ENCODE data around the gene TRMT2B. TPM values are rescaled to one million over a fixed set of nuclear protein-coding genes. Genes with fewer than 3 reads are reported as not detected.
"Not testable (repeated sequence)": the region's sequence is repeated elsewhere in the genome, so short reads cannot be mapped to it uniquely, and the experiment has no call there.

Gene TRMT2B
- total RNA-seq, 1 donor from 2014 or later, result 20.5 TPM

- peaks cover 2% of the 10 kb centered on the region for H3K36me3 Mint-ChIP-seq (ENCODE audit: insufficient read depth)
- no peak overlapping the region for H3K27ac Mint-ChIP-seq
- H3K27me3 Mint-ChIP-seq, result no peaks in the 10 kb centered on the region
- no peaks in the 10 kb centered on the region for H3K4me1 Mint-ChIP-seq (ENCODE audit: low read depth)
- H3K4me3 Mint-ChIP-seq (ENCODE audit: low read depth), result no peak overlapping the region
- no peak for DNase-seq (ENCODE audit: low spot score, unreplicated experiment)
- peaks cover 7% of the 10 kb centered on the region for H3K9me3 Mint-ChIP-seq (ENCODE audit: low read depth)
- TF ChIP-seq, protein P1, sequence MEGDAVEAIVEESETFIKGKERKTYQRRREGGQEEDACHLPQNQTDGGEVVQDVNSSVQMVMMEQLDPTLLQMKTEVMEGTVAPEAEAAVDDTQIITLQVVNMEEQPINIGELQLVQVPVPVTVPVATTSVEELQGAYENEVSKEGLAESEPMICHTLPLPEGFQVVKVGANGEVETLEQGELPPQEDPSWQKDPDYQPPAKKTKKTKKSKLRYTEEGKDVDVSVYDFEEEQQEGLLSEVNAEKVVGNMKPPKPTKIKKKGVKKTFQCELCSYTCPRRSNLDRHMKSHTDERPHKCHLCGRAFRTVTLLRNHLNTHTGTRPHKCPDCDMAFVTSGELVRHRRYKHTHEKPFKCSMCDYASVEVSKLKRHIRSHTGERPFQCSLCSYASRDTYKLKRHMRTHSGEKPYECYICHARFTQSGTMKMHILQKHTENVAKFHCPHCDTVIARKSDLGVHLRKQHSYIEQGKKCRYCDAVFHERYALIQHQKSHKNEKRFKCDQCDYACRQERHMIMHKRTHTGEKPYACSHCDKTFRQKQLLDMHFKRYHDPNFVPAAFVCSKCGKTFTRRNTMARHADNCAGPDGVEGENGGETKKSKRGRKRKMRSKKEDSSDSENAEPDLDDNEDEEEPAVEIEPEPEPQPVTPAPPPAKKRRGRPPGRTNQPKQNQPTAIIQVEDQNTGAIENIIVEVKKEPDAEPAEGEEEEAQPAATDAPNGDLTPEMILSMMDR (IDR thresholded peaks at IDR 0.05; ENCODE audit: unreplicated experiment), result no peak
Measured at GRCh38 chrX:100995469-100995868, 56.4 kb downstream of the TRMT2B start.

DNA sequence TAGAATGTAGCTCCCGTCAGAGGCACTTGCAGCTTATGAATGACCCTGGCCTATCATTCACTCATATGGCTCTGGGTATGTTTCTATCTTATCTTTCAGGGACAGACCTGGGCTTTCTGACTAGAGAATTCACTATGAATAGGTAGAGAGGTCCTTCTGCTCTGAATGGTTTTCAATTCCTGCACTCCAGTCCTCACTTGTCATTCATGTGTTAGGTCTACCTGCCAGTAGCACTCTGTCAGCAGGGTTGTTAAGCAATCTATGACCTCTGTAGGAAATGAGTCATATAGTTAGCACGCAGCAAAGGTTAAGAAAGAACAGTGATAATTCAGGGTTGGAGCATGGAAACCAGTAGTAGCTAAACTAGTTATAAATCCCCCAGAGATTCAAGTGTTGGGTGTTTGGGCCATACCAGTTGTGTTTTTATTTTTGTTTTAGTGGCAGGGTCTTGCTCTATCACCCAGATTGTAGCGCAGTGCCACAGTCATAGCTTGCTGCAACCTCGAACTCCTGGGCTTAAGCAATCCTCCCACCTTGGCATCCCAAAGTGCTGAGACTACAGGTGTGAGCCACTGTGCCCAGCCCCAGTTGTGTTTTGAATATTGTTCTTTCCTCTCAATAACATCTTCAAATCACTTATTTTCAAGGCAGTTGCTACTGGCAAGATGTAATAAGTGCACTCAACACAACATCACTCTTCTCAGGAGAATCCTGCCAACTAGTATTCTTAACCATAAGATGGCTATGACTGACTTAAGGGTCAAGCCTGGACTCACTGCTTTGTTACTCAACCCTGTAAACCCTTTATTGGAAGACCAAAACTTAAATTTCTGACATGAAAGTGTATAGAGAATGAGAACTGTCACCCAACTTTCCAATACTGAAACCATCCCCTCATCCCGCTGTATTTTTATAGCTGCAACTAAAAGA lies 57.3 kb downstream of the TRMT2B start:
- Mint-ChIP-seq H3K27me3 (no peaks in the 10 kb centered on the region), H3K36me3 (ENCODE audit: insufficient read depth) (peaks cover 3% of the 10 kb centered on the region), H3K4me1 (ENCODE audit: low read depth) (no peaks in the 10 kb centered on the region), H3K4me3 (ENCODE audit: low read depth) (no peak overlapping the region), H3K27ac (no peak overlapping the region), H3K9me3 (ENCODE audit: low read depth) (peaks cover 10% of the 10 kb centered on the region)
- no peak for DNase-seq (ENCODE audit: low spot score, unreplicated experiment)
- TF ChIP-seq, protein P1 (IDR thresholded peaks at IDR 0.05; ENCODE audit: unreplicated experiment), result no peak

DNA sequence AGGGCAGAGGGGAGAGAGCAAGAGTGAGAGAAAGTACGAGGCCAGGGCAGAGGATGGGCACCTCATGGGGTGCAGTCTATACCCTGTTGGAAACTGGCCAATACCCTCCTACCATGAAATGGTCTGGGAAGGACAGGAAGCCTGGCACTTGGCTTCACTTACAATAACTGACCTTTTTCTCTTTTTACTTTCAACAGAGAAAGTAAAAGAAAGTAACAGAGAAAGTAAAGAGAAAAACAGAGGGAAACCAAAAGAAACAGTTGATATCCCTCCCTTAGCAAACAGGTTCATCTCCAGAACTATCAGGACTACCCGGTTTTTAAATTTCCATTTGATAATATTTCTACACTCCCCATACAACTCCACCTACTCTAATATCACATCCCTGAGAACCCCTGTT lies 61.8 kb downstream of the TRMT2B start:
- Mint-ChIP-seq H3K27ac (no peak overlapping the region), H3K4me1 (ENCODE audit: low read depth) (no peaks in the 10 kb centered on the region), H3K4me3 (ENCODE audit: low read depth) (no peak overlapping the region), H3K9me3 (ENCODE audit: low read depth) (peaks cover 15% of the 10 kb centered on the region), H3K36me3 (ENCODE audit: insufficient read depth) (peaks cover 4% of the 10 kb centered on the region), H3K27me3 (no peaks in the 10 kb centered on the region)
- TF ChIP-seq, protein P1 (IDR thresholded peaks at IDR 0.05; ENCODE audit: unreplicated experiment), result no peak
- no peak for DNase-seq (ENCODE audit: low spot score, unreplicated experiment)

DNA sequence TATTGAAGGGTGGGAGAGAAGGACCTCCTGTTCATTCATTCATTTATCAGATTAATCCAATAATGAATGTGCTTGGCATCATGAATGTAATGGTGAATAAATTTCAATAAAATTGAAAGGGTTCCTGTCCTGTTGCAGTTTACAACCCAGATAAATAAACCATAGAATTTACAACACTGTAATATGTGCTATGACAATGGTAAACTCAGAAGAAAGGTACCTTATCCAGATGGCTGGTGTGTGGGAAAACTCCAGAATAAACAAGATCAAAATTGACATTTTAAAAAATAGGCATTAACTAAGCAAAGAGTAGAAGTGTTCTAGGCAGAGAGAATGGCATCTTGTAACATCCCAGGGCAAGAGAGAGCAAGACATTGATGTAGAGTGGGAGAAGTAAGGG lies 67.1 kb downstream of the TRMT2B start:
- H3K4me3 Mint-ChIP-seq (ENCODE audit: low read depth), result no peak overlapping the region

DNA sequence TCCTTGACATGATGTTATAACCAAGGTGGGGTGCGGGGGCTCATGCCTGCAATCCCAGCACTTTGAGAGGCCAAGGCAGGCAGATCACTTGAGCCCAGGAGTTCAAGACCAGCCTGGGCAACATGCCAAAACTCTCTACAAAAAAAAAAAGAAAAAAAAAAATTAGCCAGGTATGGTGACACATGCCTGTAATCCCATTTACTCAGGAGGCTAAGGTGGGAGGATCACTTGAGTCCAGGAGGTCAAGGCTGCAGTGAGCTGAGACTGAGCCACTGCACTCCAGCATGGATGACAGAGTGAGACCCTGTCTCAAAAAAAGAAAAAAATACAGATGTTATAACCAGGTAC lies 70.4 kb downstream of the TRMT2B start:
- not testable (repeated sequence) for H3K36me3 Mint-ChIP-seq (ENCODE audit: insufficient read depth); DNase-seq (ENCODE audit: low spot score, unreplicated experiment); H3K27me3 Mint-ChIP-seq; H3K4me1 Mint-ChIP-seq (ENCODE audit: low read depth); H3K27ac Mint-ChIP-seq; H3K4me3 Mint-ChIP-seq (ENCODE audit: low read depth)
- peaks cover 17% of the 10 kb centered on the region for H3K9me3 Mint-ChIP-seq (ENCODE audit: low read depth)

More for the DNA sequence above, 67.1 kb downstream of the TRMT2B start:
- H3K27me3 Mint-ChIP-seq, result no peaks in the 10 kb centered on the region
- peaks cover 2% of the 10 kb centered on the region for H3K36me3 Mint-ChIP-seq (ENCODE audit: insufficient read depth)
- peaks cover 2% of the 10 kb centered on the region for H3K4me1 Mint-ChIP-seq (ENCODE audit: low read depth)
- H3K27ac Mint-ChIP-seq, result no peak overlapping the region
- no peak for DNase-seq (ENCODE audit: low spot score, unreplicated experiment)
- TF ChIP-seq, protein P1 (IDR thresholded peaks at IDR 0.05; ENCODE audit: unreplicated experiment), result no peak
- H3K9me3 Mint-ChIP-seq (ENCODE audit: low read depth), result peaks cover 16% of the 10 kb centered on the region
